GM12801 (cell line): Measurements from ENCODE around the gene TDP1.

Source experiments
- CTCF ChIP-seq: IDR thresholded peaks from one replicate; pipeline ENCODE4 v1.5.1; 2011; ENCODE audit warnings: control low read depth; ENCODE audit not compliant: insufficient read length; ENCODE audit errors: extremely low read depth

Gene TDP1

GRCh38 chr14:89955745-89956660, at the start of gene TDP1:
Gene TDP1, plus strand, starts transcription at chr14:89955927. Its CDS starts 7,188 bp downstream, at chr14:89963115.
- TF ChIP-seq CTCF: no peak

GRCh38 chr14:89906000-89906399, 49.7 kb upstream of the TDP1 start:
- no peak for TF ChIP-seq CTCF

- no peak for TF ChIP-seq CTCF
Observed at GRCh38 chr14:89907655-89908054, 48.1 kb upstream of the TDP1 start.

GRCh38 chr14:89908712-89909450, 46.8 kb upstream of the TDP1 start:
- no peak for TF ChIP-seq CTCF

DNA sequence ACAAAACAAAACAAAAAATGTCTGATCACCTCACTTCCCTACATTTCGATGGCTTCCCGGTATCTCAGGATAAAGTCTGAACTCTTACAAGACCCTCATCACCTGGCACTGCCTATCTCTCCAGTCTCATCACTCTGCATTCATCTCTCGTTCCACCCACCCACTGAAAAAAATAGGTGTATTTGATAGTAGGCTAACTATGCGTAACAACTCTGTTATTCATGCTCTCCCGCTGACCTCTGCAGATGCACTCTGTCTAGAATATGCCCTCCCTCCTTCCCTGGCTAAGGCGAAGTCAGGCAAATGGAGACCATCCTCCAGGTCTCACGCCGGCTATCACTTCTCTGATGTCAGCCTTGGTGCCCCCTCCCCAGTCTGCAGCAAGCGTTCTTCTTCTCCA, 46.1 kb upstream of the TDP1 start:
- TF ChIP-seq CTCF: no peak

- TF ChIP-seq CTCF: no peak
Observed at GRCh38 chr14:89910691-89911009, 45.1 kb upstream of the TDP1 start.

DNA sequence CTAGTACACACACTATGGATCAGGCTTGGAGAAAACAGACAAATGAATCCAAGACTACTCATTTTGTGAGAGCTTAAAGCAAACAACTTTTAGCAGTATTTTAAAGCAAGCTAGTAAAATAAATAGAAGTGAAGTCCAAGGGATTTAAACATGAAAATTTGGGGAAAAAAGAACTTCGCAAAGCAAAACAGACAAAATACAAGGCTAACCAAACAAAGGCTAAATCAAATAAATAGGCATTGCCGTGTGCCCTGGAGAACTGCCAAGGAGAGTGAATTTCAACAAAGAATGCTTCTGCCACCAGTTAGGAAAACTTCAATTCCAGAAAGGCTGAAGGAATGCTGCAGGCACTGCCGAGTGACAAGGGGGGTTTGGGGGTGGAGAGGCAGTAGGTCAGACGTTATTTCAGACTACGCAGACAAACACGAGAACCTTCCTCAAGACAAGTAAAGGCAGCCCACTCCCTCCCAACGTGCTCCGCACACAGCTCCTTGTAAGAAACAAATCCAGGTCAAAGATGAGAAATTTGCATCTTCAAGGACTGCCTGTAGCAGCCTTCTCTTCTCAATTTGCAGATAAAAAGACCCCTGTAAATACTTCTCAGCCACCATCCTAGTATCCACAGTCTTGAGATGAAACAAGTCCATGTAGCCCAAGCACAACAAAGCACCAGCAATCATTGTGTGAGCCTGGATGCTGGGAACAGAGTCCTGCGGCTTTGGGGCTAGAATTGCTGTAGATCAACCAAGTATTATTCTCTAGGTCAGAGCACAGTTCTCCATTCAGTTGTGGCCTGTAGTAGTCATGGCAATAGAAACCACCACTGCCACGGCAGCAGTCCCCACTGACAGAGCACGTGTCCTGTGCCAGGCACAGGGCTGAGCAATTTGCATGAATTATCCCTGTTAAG, 44.5 kb upstream of the TDP1 start:
- TF ChIP-seq CTCF: no peak
